ENCODE measurements around the gene LRRC47. TPM values are rescaled to one million over a fixed set of nuclear protein-coding genes. Genes with fewer than 3 reads are reported as not detected.

LRRC47 gene
- total and polyA plus RNA-seq, 2 of the 8 experiments (the other 6 are each of a cell fraction or from before 2014, with no cell fraction given) = 38.3 to 82.4 TPM

GRCh38 chr1:3736131-3736561 lies 60.2 kb downstream of the LRRC47 start (continued):
- no peak for TF ChIP-seq CHD7 (IDR thresholded peaks at IDR 0.05; ENCODE audit: insufficient replicate concordance, low read length)
- TF ChIP-seq JUN (IDR thresholded peaks at IDR 0.05; ENCODE audit: low read depth, low read length) = no peak
- TF ChIP-seq CEBPB (IDR thresholded peaks at IDR 0.05; ENCODE audit: low read depth, low read length) = no peak
- no peak for TF ChIP-seq KDM1A (IDR thresholded peaks at IDR 0.05; ENCODE audit: borderline replicate concordance, low read length)
- no peak for TF ChIP-seq GABPA (IDR thresholded peaks at IDR 0.05; ENCODE audit: borderline replicate concordance, insufficient read depth, low read length)
- no peak for TF ChIP-seq ATF2 (IDR thresholded peaks at IDR 0.05; ENCODE audit: low read length)
- no peak for TF ChIP-seq CREB1 (IDR thresholded peaks at IDR 0.05)
- no peak for TF ChIP-seq CBX5 (IDR thresholded peaks at IDR 0.05; ENCODE audit: low read depth, low read length)

Data from H1 (cell line).